T-helper 17 cell (primary cell): ENCODE results near the gene CFAP43. TPM values are rescaled to one million over a fixed set of nuclear protein-coding genes. Genes with fewer than 3 reads are reported as not detected.

Source experiments
- ATAC-seq: fragments of 150-1000 bp; cut with Tn5 transposase; 2 replicates; pipeline ENCODE4 v1.10.0; 2021; ENCODE audit warnings: mild to moderate bottlenecking, moderate library complexity
- DNase-seq, 3 donors: peaks; one replicate each; pipeline versions ENCODE4 v3.0.0 to v3.0.0-alpha.2; 2020 to 2021
- H3K9me3 ChIP-seq: one replicate; pipeline ENCODE4 v1.7.0; 2013; ENCODE audit warnings: low read length, mild to moderate bottlenecking; ENCODE audit not compliant: control insufficient read depth, poor library complexity, severe bottlenecking
- H3K27ac Mint-ChIP-seq: one replicate; pipeline ENCODE4 v1.8.0; 2022; ENCODE audit warnings: mild to moderate bottlenecking, moderate library complexity, mixed read lengths
- H3K27me3 Mint-ChIP-seq: one replicate; pipeline ENCODE4 v1.8.0; 2022; ENCODE audit warnings: mixed read lengths
- H3K36me3 Mint-ChIP-seq: one replicate; pipeline ENCODE4 v1.8.0; 2022; ENCODE audit warnings: low read depth, mixed read lengths
- H3K4me1 Mint-ChIP-seq: one replicate; pipeline ENCODE4 v1.8.0; 2022; ENCODE audit warnings: mild to moderate bottlenecking, mixed read lengths
- H3K4me3 Mint-ChIP-seq: one replicate; pipeline ENCODE4 v1.8.0; 2022; ENCODE audit warnings: mild to moderate bottlenecking, moderate library complexity, mixed read lengths
- total RNA-seq, 4 donors: library from RNA in 2 of 4; stranded (reverse) in 2 of 4; gene quantifications; one replicate each; pipeline ENCODE4 v1.2.3 and lab custom pipeline; 2022 to 2026

CFAP43 gene
- total RNA-seq, 2 donors from 2014 or later: not detected

DNA sequence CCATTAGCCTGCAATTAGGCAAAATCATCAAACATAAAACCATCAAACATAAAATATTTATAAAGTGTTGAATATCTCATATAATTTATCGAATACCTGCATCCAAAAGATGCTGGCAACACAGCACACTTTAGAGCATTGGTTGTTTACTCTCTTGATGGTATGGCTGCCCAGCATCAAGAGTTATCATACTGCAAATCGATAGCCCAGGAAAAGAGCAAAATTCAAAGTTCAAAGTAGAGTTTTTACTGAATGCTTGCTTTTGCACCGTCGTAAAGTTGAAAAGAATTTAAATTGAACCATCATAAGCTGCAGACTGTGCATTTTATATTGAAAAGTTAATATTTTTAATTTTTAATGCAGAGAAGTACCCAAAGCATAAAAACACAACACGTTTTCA is 32.6 kb upstream of the CFAP43 start:
- Mint-ChIP-seq H3K4me1 (peaks cover 59% of the 10 kb centered on the region), H3K4me3 (no peak overlapping the region), H3K36me3 (peaks cover 10% of the 10 kb centered on the region), H3K27me3 (no peaks in the 10 kb centered on the region), H3K27ac (peak overlapping the region; percentile 77)
- DNase-seq (no peak), ATAC-seq (no peak)
- no peaks in the 10 kb centered on the region for H3K9me3 ChIP-seq

DNA sequence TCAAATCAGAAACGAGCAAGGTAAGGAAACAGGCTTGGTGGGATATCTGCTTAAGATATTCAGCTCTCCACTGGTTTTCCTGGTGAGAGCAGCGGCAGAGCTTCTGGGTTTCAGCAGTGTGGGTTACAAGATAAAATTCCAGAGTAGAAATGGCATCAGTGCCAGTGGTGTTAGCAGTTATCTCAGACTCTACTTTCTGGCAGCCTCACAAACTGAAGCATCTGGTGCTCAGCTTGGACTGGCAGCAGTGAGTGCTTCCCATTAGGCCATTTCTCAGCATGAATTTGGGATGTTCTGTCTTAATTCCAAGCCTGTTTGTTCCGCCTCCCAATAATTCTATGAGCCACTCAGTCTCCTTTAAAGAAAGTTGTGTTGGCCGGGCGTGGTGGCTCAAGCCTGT is 29.9 kb upstream of the CFAP43 start:
- H3K27me3 Mint-ChIP-seq: no peaks in the 10 kb centered on the region
- no peak overlapping the region for H3K4me3 Mint-ChIP-seq
- peak overlapping the region; percentile 54 for H3K27ac Mint-ChIP-seq
- H3K4me1 Mint-ChIP-seq: peaks cover 62% of the 10 kb centered on the region
- ATAC-seq: no peak
- no peaks in the 10 kb centered on the region for H3K9me3 ChIP-seq
- peaks cover 14% of the 10 kb centered on the region for H3K36me3 Mint-ChIP-seq
- no peak for DNase-seq

DNA sequence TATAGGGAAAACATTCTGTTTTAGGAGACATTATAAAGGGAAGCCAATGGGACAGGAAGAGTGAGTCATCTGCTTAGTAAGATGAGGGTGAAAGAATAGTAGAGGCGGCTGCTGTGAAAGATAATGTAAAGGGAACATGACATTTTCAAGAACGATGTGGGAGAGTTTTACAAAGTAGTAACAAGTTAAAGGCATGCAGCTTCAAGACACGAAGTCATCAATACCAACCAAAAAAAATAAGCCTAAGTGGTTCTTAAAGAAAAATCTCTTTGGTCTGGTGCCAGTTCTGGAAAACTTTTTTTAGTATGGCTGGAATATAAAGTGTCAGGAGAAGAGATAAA is 28.6 kb upstream of the CFAP43 start:
- H3K4me1 Mint-ChIP-seq: peaks cover 64% of the 10 kb centered on the region
- peak overlapping the region; percentile 43 for H3K4me3 Mint-ChIP-seq
- no peaks in the 10 kb centered on the region for H3K9me3 ChIP-seq
- peaks cover 11% of the 10 kb centered on the region for H3K36me3 Mint-ChIP-seq
- DNase-seq (no peak), ATAC-seq (peak; percentile 22)
- peak overlapping the region; percentile 95 for H3K27ac Mint-ChIP-seq
- H3K27me3 Mint-ChIP-seq: no peaks in the 10 kb centered on the region

DNA sequence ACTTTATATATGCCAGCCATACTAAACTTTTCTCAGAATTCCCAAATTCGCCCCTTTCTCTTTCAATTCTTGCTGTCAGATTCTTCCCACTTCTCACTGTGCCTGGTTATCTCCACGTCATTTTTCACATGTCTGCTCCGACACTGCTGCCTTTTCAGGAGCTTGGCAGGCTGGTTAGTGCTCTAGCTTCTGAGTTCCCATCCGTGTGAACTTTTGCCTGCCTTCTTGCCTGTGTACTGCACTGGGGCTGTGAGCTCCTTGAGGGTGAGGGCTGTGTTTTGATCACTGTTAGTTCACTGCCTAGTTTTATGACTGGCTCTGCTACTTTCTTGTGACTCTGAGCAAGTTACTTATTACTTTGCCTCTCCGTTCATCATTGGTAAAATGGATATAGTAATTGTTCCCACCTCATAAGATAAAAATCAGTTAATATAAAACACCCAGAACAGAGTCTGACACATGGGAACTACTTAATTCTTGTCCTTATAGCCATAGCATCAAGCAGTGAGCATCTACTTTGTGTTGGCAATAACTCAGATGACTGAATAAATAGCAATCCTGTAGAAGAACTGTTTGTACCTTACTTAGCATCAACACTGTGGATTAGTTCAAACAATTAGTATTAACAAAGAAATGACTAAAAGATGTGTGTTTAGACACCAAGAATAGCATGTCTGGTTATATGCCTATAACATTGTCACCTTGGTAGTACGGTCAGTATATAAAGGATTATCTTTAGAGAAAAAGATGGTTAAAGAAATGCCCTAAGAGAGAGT is 28.0 kb upstream of the CFAP43 start:
- no peaks in the 10 kb centered on the region for H3K9me3 ChIP-seq
- DNase-seq (no peak), ATAC-seq (no peak)
- peaks cover 13% of the 10 kb centered on the region for H3K36me3 Mint-ChIP-seq
- H3K4me3 Mint-ChIP-seq: peak overlapping the region; percentile 43
- no peaks in the 10 kb centered on the region for H3K27me3 Mint-ChIP-seq
- H3K4me1 Mint-ChIP-seq: peaks cover 63% of the 10 kb centered on the region
- H3K27ac Mint-ChIP-seq: peak overlapping the region; percentile 95

DNA sequence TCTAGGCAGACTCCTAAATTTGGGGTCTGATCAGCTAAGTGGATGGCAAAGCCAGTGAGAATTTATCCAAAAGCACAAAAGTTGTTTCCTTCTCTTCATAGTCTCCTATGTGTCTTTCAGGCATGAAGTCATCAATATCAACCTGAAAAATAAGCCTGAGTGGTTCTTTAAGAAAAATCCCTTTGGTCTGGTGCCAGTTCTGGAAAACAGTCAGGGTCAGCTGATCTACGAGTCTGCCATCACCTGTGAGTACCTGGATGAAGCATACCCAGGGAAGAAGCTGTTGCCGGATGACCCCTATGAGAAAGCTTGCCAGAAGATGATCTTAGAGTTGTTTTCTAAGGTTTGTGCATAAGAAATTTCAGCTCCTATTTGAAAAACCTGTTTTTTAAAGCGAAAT is 27.3 kb upstream of the CFAP43 start:
- H3K36me3 Mint-ChIP-seq: peaks cover 13% of the 10 kb centered on the region
- H3K27ac Mint-ChIP-seq: peak overlapping the region; percentile 95
- H3K4me3 Mint-ChIP-seq: no peak overlapping the region
- no peak for DNase-seq
- H3K27me3 Mint-ChIP-seq: no peaks in the 10 kb centered on the region
- H3K9me3 ChIP-seq: no peaks in the 10 kb centered on the region
- H3K4me1 Mint-ChIP-seq: peaks cover 59% of the 10 kb centered on the region
- ATAC-seq: no peak

DNA sequence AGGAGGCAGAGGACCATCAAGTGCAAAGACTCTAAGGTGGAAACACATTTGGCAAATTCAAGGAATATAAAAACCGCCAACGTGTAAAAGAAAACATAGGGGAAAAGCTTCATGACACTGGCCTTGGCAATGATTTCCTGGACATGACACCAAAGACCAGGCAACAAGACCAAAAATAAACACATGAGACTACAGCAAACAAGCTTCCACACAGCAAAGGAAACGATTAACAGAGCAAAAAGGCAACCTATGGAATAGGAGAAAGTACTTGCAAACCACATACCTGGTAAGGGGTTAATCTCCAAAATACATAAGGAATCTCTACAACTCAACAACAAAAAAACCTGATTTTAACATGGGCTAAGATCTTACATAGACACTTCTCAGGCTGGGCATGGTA is 26.0 kb upstream of the CFAP43 start:
- DNase-seq (no peak), ATAC-seq (no peak)
- no peaks in the 10 kb centered on the region for H3K9me3 ChIP-seq
- Mint-ChIP-seq H3K4me3 (peak overlapping the region; percentile 28), H3K36me3 (peaks cover 13% of the 10 kb centered on the region), H3K27me3 (no peaks in the 10 kb centered on the region), H3K4me1 (peaks cover 61% of the 10 kb centered on the region), H3K27ac (peak overlapping the region; percentile 95)

DNA sequence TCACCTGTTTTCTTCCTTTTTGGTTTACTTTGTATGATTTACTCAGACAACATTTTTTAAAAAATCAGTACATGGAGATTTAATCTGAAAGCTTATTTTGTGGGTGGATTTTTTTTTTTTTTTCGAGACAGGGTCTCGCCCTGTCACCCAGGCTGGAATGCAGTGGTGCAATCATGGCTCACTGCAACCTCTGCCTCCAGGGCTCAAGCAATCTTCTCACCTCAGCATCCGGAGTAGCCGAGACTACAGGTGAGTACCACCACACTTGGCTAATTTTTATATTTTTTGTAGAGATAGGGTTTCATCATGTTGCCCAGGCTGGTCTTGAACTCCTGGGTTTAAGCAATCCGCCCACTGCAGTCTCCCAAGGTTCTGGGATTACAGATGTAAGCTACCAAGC is 25.1 kb upstream of the CFAP43 start:
- ATAC-seq (no peak), DNase-seq (no peak)
- H3K27me3 Mint-ChIP-seq: no peaks in the 10 kb centered on the region
- peaks cover 13% of the 10 kb centered on the region for H3K36me3 Mint-ChIP-seq
- no peak overlapping the region for H3K4me3 Mint-ChIP-seq
- H3K9me3 ChIP-seq: no peaks in the 10 kb centered on the region
- H3K4me1 Mint-ChIP-seq: peaks cover 59% of the 10 kb centered on the region
- peak overlapping the region; percentile 95 for H3K27ac Mint-ChIP-seq

DNA sequence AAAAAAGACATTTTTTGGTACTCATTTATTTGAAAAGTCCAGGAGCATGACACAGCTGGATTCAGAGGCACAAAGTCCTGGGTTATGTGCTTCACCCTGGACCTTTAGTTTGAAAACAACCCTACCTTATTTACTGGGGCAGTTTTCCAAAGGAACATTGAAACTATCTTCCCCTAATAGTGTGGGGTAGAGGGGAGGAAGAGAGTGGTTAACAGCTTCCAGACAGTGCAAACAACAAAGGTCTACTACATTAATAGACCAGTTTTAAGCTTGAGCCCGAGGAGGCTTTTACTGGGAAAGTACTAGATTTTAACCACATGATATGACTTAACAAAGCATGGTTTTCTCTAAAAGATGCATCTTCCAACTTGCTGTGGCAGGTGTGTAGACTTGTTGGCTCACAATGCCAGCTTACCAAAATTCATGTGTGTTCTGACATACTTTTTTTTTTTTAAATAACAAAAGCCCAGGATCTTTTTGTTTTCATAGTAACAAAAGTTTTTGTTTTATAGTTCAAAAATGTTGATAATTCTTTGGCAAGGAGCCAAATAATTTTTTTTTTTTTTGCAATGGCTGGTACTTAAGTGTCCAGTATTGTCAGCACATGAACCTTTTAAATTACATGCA is 24.3 kb upstream of the CFAP43 start:
- H3K9me3 ChIP-seq: no peaks in the 10 kb centered on the region
- DNase-seq: no peak
- peaks cover 55% of the 10 kb centered on the region for H3K4me1 Mint-ChIP-seq
- H3K36me3 Mint-ChIP-seq: peaks cover 13% of the 10 kb centered on the region
- peak; percentile 66 for ATAC-seq
- peak overlapping the region; percentile 97 for H3K4me3 Mint-ChIP-seq
- peak overlapping the region; percentile 95 for H3K27ac Mint-ChIP-seq
- no peaks in the 10 kb centered on the region for H3K27me3 Mint-ChIP-seq

DNA sequence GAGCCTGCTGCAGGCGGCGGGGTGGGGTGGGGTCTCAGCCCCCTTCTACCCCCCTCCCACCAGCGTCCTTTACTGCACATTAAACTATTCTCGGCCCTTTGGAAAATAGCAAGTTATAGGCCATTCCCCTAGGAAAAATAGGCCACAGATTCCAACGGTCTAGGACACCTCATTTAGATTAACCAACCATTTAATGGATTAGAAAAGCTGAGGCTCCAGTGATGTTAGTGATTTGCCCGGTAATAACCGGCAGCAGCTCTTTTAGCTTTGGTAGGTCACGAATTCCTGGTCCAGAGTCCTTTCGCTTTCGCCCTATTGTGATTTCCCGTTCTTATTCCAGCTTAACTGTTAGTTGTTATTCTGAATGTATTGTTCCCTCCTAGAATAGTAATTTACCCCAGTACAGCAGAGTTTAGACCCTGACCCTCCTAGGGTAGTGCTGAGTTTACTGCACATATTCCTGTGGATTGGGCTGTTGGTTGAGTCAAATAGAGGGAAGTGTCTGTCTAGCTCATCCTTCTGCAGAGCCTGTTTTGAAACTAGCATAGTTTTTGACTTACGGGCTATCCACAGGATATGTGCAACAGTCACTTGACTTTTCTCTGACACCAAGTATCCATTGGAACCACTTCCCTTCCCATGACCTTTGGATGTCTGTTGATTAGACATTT is 23.3 kb upstream of the CFAP43 start:
- H3K4me3 Mint-ChIP-seq: peak overlapping the region; percentile 97
- no peak for DNase-seq

DNA sequence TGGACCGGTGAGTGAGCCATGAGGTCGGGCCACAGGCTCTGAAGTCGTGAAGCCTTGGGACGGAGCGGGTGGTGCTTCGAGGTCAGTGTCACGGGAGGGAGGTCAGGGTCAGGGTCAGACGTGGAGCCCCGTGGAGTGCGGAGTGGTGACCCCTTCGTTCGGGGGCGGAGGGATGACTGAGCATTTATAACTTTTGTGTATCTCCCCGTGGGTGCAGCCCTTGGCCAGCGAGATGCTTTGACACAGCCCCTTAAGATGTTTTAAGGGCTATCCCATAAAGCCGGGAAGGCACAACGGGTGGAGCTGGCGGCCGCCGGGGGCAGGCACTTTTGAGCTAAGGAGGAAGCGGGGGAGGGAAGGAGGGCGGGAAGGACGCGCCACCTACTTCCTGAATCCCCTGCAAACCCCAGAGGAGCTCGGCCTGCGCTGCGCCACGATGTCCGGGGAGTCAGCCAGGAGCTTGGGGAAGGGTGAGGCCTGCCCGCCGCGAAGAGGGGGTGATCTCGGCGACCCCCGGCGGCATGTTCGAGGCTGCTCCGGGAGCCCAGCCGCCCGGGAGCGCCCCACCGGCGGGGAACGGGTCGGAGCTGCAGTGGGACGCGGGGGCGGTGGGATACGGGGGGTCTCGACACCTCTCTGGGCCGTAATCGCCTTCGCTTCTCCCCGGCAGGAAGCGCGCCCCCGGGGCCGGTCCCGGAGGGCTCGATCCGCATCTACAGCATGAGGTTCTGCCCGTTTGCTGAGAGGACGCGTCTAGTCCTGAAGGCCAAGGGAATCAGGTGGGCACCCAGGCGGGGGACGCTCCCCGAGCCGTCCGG is 22.5 kb upstream of the CFAP43 start, which contains the start of gene GSTO1:
GSTO1 (plus strand) TSS at position 400 of the 818 bp plus-strand sequence; CDS start at position 437, 37 bp downstream.
- Mint-ChIP-seq H3K36me3 (peaks cover 9% of the 10 kb centered on the region), H3K4me3 (peak within 1 kb of the TSS; percentile 97), H3K27ac (peak within 1 kb of the TSS; percentile 95), H3K27me3 (peaks cover 11% of the 10 kb centered on the region), H3K4me1 (peaks cover 38% of the 10 kb centered on the region)
- H3K9me3 ChIP-seq: no peaks in the 10 kb centered on the region
- ATAC-seq (peak; percentile 60), DNase-seq (peak in 2 of 3 donors; percentile 40 to 49)

More for the DNA sequence above, 23.3 kb upstream of the CFAP43 start:
- peak; percentile 56 for ATAC-seq
- H3K4me1 Mint-ChIP-seq: peaks cover 45% of the 10 kb centered on the region
- peak overlapping the region; percentile 95 for H3K27ac Mint-ChIP-seq
- H3K36me3 Mint-ChIP-seq: peaks cover 11% of the 10 kb centered on the region
- H3K9me3 ChIP-seq: no peaks in the 10 kb centered on the region
- H3K27me3 Mint-ChIP-seq: peaks cover 3% of the 10 kb centered on the region

DNA sequence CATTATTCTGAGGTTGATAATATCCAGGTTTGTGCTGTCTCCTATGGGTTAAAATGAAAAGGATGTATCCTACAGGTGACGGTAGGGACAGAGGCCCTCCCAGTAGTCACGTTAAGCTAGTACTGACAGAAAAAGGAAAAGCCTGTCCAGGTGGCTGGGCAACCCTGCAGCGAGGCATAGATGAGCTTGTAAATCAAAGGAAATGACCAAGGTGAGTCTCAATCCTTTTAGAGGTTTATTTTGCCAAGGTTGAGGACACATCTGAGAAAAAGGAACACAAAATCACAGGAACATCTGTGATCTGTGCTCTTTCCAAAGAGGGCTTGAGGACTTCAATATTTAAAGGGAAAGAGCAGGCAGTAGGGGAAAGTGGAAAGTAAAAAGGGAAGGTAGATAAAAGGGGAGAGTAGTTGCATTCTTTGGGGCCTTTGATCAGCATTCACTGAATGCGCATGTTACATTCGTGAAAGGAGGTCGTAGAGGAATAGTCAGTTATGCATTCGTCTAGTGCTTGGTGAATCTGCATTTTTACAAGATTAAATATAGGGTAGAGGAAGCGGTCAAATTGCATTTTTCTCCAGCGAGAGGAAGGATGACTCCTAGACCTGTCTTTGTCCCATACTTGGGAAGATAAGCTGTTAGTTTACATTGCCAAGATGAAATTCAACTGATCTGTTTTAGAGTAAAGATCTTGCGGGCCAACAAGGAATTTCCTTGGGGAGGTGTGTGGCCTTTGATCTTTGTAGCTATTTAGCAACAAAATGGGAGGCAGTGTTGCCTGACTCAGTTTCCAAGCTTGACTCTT is 21.6 kb upstream of the CFAP43 start:
- Mint-ChIP-seq H3K27me3 (peaks cover 20% of the 10 kb centered on the region), H3K27ac (peak overlapping the region; percentile 95), H3K4me1 (peaks cover 34% of the 10 kb centered on the region), H3K36me3 (peaks cover 9% of the 10 kb centered on the region), H3K4me3 (peak overlapping the region; percentile 97)
- ATAC-seq (no peak), DNase-seq (no peak)
- H3K9me3 ChIP-seq: no peaks in the 10 kb centered on the region

DNA sequence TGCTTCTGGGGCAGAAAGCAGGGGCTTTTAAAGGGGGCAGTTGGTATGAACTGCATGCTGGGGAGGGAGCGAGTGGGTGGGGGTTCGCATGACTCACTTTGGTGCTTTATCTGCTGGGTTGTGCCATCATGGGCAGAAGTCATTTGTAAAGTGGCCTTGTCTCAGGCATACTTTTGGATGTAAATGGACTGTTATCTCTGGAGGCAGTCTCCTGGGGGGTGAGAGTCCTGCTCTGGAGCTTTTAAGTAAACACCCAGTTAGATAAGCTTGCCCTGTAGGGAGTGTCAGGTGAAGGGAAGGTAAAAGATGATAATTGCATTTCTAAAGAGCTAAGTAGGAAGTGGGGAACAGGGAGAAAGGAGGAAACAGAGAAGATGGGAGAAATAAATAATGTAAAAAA is 20.9 kb upstream of the CFAP43 start:
- Mint-ChIP-seq H3K36me3 (peaks cover 5% of the 10 kb centered on the region), H3K4me1 (peaks cover 29% of the 10 kb centered on the region), H3K27ac (peak overlapping the region; percentile 95), H3K27me3 (peaks cover 24% of the 10 kb centered on the region), H3K4me3 (peak overlapping the region; percentile 53)
- no peaks in the 10 kb centered on the region for H3K9me3 ChIP-seq
- ATAC-seq (no peak), DNase-seq (no peak)
